H9 (cell line): ENCODE data around the gene G6PC2. TPM values are rescaled to one million over a fixed set of nuclear protein-coding genes. Genes with fewer than 3 reads are reported as not detected.
A peak's percentile ranks its signal among the peaks of the same experiment; 100 is the strongest.

Experiments
- DNase-seq: peaks from one replicate; pipeline ENCODE4 v3.0.0-alpha.2; 2017
- H2AFZ ChIP-seq: one replicate; pipeline ENCODE4 v1.6.1; 2013; ENCODE audit warnings: mild to moderate bottlenecking, low read length, control low read depth, moderate library complexity
- H2AK5ac ChIP-seq: 2 replicates; pipeline ENCODE4 v1.6.1; 2013; ENCODE audit warnings: low read length, control low read depth, mixed read lengths; ENCODE audit not compliant: insufficient read length
- H2BK120ac ChIP-seq: one replicate; pipeline ENCODE4 v1.6.1; 2013; ENCODE audit warnings: low read depth, mild to moderate bottlenecking, low read length, control low read depth, inconsistent platforms; ENCODE audit not compliant: poor library complexity, severe bottlenecking
- H2BK12ac ChIP-seq: 2 replicates; pipeline ENCODE4 v1.6.1; 2013; ENCODE audit warnings: low read length, control low read depth, mixed read lengths, low read depth; ENCODE audit not compliant: insufficient read length
- H2BK15ac ChIP-seq: 2 replicates; pipeline ENCODE4 v1.6.1; 2013; ENCODE audit warnings: low read depth, low read length, control low read depth
- H2BK20ac ChIP-seq: one replicate; pipeline ENCODE4 v1.6.1; 2013; ENCODE audit warnings: low read depth, mild to moderate bottlenecking, low read length, control low read depth, inconsistent platforms; ENCODE audit not compliant: poor library complexity, severe bottlenecking
- H2BK5ac ChIP-seq: 2 replicates; pipeline ENCODE4 v1.6.1; 2013; ENCODE audit warnings: low read length, control low read depth, mixed read lengths; ENCODE audit not compliant: insufficient read length
- H3K14ac ChIP-seq: 2 replicates; pipeline ENCODE4 v1.6.1; 2013; ENCODE audit warnings: low read length, control low read depth; ENCODE audit not compliant: insufficient read depth
- H3K18ac ChIP-seq: 2 replicates; pipeline ENCODE4 v1.6.1; 2013; ENCODE audit warnings: low read depth, mild to moderate bottlenecking, mixed read lengths, low read length, control low read depth; ENCODE audit not compliant: insufficient read length
- H3K23ac ChIP-seq: 2 replicates; pipeline ENCODE4 v1.6.1; 2013; ENCODE audit warnings: low read length, control low read depth, mixed read lengths, low read depth; ENCODE audit not compliant: insufficient read length
- H3K23me2 ChIP-seq: 2 replicates; pipeline ENCODE4 v1.6.1; 2013; ENCODE audit warnings: low read depth, mild to moderate bottlenecking, mixed read lengths, low read length, control low read depth; ENCODE audit not compliant: insufficient read length, poor library complexity, severe bottlenecking
- H3K27ac ChIP-seq: 2 replicates; pipeline ENCODE4 v1.5.1; 2013; ENCODE audit warnings: low read length, control low read depth, mixed read lengths, low read depth; ENCODE audit not compliant: insufficient read length
- H3K27me3 ChIP-seq: 2 replicates; pipeline ENCODE4 v1.6.1; 2013; ENCODE audit warnings: low read length, control low read depth, inconsistent platforms; ENCODE audit not compliant: insufficient read depth
- H3K4ac ChIP-seq: 2 replicates; pipeline ENCODE4 v1.6.1; 2013; ENCODE audit warnings: low read depth, mild to moderate bottlenecking, control low read depth, inconsistent platforms, low read length, moderate library complexity
- H3K4me1 ChIP-seq: 2 replicates; pipeline ENCODE4 v1.6.1; 2013; ENCODE audit warnings: low read length, control low read depth, inconsistent platforms; ENCODE audit not compliant: insufficient read depth
- H3K4me2 ChIP-seq: 2 replicates; pipeline ENCODE4 v1.6.1; 2013; ENCODE audit warnings: low read length, control low read depth, mixed read lengths; ENCODE audit not compliant: insufficient read length, insufficient read depth
- H3K56ac ChIP-seq: 2 replicates; pipeline ENCODE4 v1.6.1; 2013; ENCODE audit warnings: low read depth, mild to moderate bottlenecking, mixed read lengths, low read length, control low read depth; ENCODE audit not compliant: insufficient read length
- H3K79me1 ChIP-seq: 2 replicates; pipeline ENCODE4 v1.6.1; 2013; ENCODE audit warnings: low read depth, mild to moderate bottlenecking, moderate library complexity, low read length, control low read depth, inconsistent platforms; ENCODE audit not compliant: insufficient read depth, poor library complexity, severe bottlenecking
- H3K79me2 ChIP-seq: 2 replicates; pipeline ENCODE4 v1.6.1; 2013; ENCODE audit warnings: low read length, control low read depth, inconsistent platforms; ENCODE audit not compliant: insufficient read depth
- H3K9ac ChIP-seq: 2 replicates; pipeline ENCODE4 v1.6.1; 2013; ENCODE audit warnings: low read length, control low read depth, mixed read lengths; ENCODE audit not compliant: insufficient read length; ENCODE audit errors: extremely low read depth
- H3K9me3 ChIP-seq: one replicate; pipeline ENCODE4 v1.6.1; 2013; ENCODE audit warnings: low read depth, low read length, inconsistent platforms; ENCODE audit not compliant: control insufficient read depth
- H3T11ph ChIP-seq: one replicate; pipeline ENCODE4 v1.6.1; 2013; ENCODE audit warnings: mild to moderate bottlenecking, low read length, control low read depth, inconsistent platforms
- H4K20me1 ChIP-seq: one replicate; pipeline ENCODE4 v1.6.1; 2013; ENCODE audit not compliant: control insufficient read depth, insufficient read length, insufficient read depth
- H4K5ac ChIP-seq: 2 replicates; pipeline ENCODE4 v1.6.1; 2013; ENCODE audit warnings: low read depth, mild to moderate bottlenecking, mixed read lengths, low read length, control low read depth; ENCODE audit not compliant: insufficient read length
- H4K8ac ChIP-seq: replicated peaks from 2 replicates; pipeline ENCODE4 v1.6.1; 2013; ENCODE audit warnings: low read length, control low read depth, mixed read lengths, low read depth; ENCODE audit not compliant: insufficient read length
- H4K91ac ChIP-seq: 2 replicates; pipeline ENCODE4 v1.6.1; 2013; ENCODE audit warnings: low read depth, mild to moderate bottlenecking, moderate library complexity, mixed read lengths, low read length, control low read depth; ENCODE audit not compliant: insufficient read length
- H3K27ac Mint-ChIP-seq, 3 experiments: 2 replicates in 2 of 3; 3 replicates in 1 of 3; pipeline ENCODE4 v1.8.0; 2020 to 2021; ENCODE audit warnings: mixed read lengths in 3 of 3, mild to moderate bottlenecking in 1 of 3, moderate library complexity in 1 of 3
- H3K27me3 Mint-ChIP-seq: 2 replicates; pipeline ENCODE4 v1.8.0; 2021; ENCODE audit warnings: low read depth, mild to moderate bottlenecking, moderate library complexity, mixed read lengths
- H3K36me3 Mint-ChIP-seq, 3 experiments: 2 replicates in 2 of 3; 3 replicates in 1 of 3; pipeline ENCODE4 v1.8.0; 2020 to 2021; ENCODE audit warnings: low read depth in 3 of 3, mixed read lengths in 3 of 3; ENCODE audit not compliant: insufficient read depth in 1 of 3
- H3K4me1 Mint-ChIP-seq, 2 experiments: 2 replicates each; pipeline ENCODE4 v1.8.0; 2020; ENCODE audit warnings: mixed read lengths in 2 of 2
- H3K4me3 Mint-ChIP-seq, 2 experiments: 2 replicates in 1 of 2; 3 replicates in 1 of 2; pipeline ENCODE4 v1.8.0; 2020 to 2021; ENCODE audit warnings: mild to moderate bottlenecking in 2 of 2, mixed read lengths in 2 of 2, moderate library complexity in 1 of 2
- H3K9me3 Mint-ChIP-seq, 2 experiments: 2 replicates in 1 of 2; 3 replicates in 1 of 2; pipeline ENCODE4 v1.8.0; 2020; ENCODE audit warnings: mild to moderate bottlenecking in 2 of 2, mixed read lengths in 2 of 2, moderate library complexity in 1 of 2
- CTCF ChIP-seq: fragments of 200-600 bp; sonication (generic); conservative IDR thresholded peaks from 3 replicates; pipeline ENCODE4 v1.8.0; 2021; ENCODE audit warnings: antibody characterized with exemption, mild to moderate bottlenecking
- WGBS: extraction: QIAGEN DNeasy Blood & Tissue Kit; methylation state at CpG from one replicate; pipeline ENCODE4 v1.1.7; 2013; ENCODE audit warnings: missing lambda C conversion rate, low lambda C conversion rate, mixed read lengths; ENCODE audit not compliant: insufficient read length; ENCODE audit errors: extremely low coverage; 5-methylcytosine and 5-hydroxymethylcytosine counted together
- total RNA-seq: library from RNA; stranded (reverse); gene quantifications from 2 replicates; pipeline ENCODE4 v1.2.1, GENCODE V29; 2021

G6PC2 gene
- total RNA-seq, 1 experiment from 2014 or later = not detected

DNA sequence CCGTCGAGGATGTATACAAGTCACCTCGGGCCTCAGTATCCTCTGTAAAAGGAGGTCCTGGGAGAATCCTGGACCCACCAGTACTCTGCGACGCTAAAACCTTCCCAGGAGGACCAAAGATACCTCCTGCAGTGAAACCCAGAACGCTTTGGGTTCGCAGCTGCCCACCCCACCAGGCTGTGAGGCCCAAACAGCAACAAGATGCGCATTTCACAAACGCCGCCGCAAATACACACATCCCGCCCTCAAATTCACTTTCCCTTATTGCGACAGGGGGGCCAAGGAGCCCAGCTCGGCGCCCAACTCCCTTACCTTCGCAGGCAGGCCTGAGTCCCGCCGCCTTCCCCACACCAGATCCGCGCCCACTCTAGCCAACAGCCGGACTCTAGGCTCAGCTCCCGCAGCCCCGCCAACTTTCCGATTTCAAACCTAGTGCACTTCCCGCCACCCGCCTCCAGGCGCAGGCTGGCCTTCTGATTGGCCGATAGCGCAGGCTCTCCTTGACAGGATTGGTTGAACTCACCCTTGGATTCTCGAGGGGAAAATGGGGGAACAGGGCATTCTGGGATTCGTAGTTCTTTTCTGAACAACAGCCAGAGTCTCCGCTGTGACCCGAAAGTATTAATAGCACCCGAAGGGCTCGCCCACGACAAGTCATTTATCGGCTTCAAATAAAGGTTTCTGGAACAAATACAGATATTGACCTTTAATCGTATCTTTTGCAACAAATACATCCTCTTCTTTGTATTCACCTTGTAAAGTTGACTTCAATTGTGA lies 10.9 kb upstream of the G6PC2 start, which contains the start of gene SPC25:
SPC25 (minus strand) TSS at position 425 of the 777 bp plus-strand sequence. CDS start 911 bp downstream, outside the sequence.
- Histone ChIP-seq H3K14ac (0 out of 2 replicates have a peak within 1 kb of the TSS, but pooled peaks have one; percentile 23), H3K4me2 (peak within 1 kb of the TSS; percentile 95), H2AK5ac (no peak within 1 kb of the TSS), H2AFZ (peak within 1 kb of the TSS; percentile 63), H3K23ac (no peak within 1 kb of the TSS), H3K9ac (peak within 1 kb of the TSS; percentile 78), H3T11ph (no peak within 1 kb of the TSS), H3K27me3 (no peaks in the 10 kb centered on the region), H4K20me1 (no peaks in the 10 kb centered on the region), H2BK20ac (no peak within 1 kb of the TSS), H3K79me2 (no peaks in the 10 kb centered on the region), H3K4ac (no peak within 1 kb of the TSS), H4K5ac (no peak within 1 kb of the TSS), H3K56ac (no peak within 1 kb of the TSS), H3K9me3 (no peaks in the 10 kb centered on the region), H4K8ac (no peak within 1 kb of the TSS), H3K4me1 (no peaks in the 10 kb centered on the region), H2BK12ac (no peak within 1 kb of the TSS), H3K27ac (no peak within 1 kb of the TSS), H4K91ac (no peak within 1 kb of the TSS), H2BK5ac (no peak within 1 kb of the TSS), H2BK15ac (no peak within 1 kb of the TSS), H3K79me1 (no peaks in the 10 kb centered on the region), H3K23me2 (peaks cover 3% of the 10 kb centered on the region), H3K18ac (no peak within 1 kb of the TSS), H2BK120ac (no peak within 1 kb of the TSS)
- no peaks in the 10 kb centered on the region for H3K9me3 Mint-ChIP-seq
- TF ChIP-seq CTCF = no peak; the same call in 2 of the 3 replicates
- peaks cover 13% of the 10 kb centered on the region for H3K27me3 Mint-ChIP-seq
- H3K4me3 Mint-ChIP-seq = peak within 1 kb of the TSS; percentile 98 to 99
- no CpG with 5 or more reads among the region's 38 CpGs for WGBS
- H3K4me1 Mint-ChIP-seq = peaks cover 7 to 12% of the 10 kb centered on the region in 2 experiments
- H3K27ac Mint-ChIP-seq = peak within 1 kb of the TSS in 2 of 3 experiments; percentile 98 to 99; a peak in 5 of 7 replicates
- peaks cover 16 to 30% (median 28%) of the 10 kb centered on the region in 3 experiments; a peak in 6 of 7 replicates for H3K36me3 Mint-ChIP-seq
- peak; percentile 94 for DNase-seq
